Epithelial cell of prostate (primary cell): ENCODE results near the gene MTFMT.
"Not testable (repeated sequence)": the region's sequence is repeated elsewhere in the genome, so short reads cannot be mapped to it uniquely, and the experiment has no call there.

ENCODE experiments used
- DNase-seq: peaks from one replicate; pipeline ENCODE4 v3.0.0-alpha.2; 2011; ENCODE audit warnings: low read depth, low spot score
- H3K27ac ChIP-seq: fragments of 450-650 bp; 2 replicates; pipeline ENCODE4 v1.5.1; 2017; ENCODE audit warnings: mild to moderate bottlenecking

The MTFMT gene

DNA sequence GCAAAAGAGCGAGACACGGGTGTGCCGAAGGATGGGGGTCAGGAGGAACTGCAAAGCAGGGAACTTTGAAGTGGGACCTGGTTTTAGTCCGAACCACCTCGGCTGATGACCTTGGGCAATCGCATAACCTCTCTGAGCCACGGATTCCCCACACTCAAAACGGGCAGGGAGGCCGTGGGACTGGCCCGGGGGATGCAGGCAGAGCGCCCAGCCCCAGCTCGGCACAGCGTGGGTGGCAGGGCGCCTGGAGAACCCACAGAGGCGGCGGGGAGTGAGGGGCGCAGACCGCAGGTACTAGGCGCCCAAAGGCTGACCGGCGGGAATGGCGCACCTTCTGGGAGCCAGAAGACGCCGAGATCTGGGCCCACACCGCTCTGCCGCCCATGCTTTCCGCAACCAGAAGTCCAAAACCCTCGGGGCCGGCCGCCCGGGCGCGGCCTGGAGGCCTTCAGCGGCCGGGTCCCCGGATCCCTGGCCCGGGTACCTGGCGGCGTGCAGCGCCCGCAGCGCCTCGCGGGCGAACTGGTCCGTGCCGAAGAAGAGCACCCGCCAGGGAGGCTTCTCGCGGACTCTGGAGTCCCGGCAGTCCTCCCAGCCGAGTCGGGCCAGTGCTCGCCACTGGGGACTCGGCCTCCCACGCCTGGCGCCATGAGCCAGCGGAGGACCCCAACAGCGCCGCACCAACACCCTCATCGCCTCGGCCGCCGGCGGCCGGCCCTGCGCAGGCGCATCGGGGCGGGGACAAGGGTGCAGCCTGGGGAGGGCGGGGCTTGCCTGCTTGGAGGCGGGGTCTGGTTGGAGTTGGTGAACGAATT is at the start of gene MTFMT:
TSS of gene MTFMT (minus strand) at position 719 of the 815 bp plus-strand sequence. CDS start at position 693, 26 bp downstream.
- no peak within 1 kb of the TSS for H3K27ac ChIP-seq
- DNase-seq, result no peak

DNA sequence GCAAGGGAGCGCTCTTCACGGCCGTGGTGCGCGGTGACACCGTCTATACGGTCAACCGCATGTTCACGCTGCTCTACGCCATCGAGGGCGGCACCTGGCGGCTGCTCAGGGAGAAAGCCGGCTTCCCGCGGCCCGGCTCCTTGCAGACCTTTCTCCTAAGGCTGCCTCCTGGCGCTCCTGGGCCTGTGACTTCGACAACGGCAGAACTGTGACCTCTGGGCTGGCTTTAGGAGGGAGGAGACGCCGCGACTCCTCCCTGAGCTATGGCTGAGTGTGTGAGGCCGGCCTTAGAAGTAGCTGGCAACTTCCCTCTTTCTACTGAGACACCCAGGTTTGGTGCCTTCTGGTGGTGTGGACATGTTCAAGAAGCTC is 48.5 kb upstream of the MTFMT start:
- no peak overlapping the region for H3K27ac ChIP-seq
- no peak for DNase-seq

DNA sequence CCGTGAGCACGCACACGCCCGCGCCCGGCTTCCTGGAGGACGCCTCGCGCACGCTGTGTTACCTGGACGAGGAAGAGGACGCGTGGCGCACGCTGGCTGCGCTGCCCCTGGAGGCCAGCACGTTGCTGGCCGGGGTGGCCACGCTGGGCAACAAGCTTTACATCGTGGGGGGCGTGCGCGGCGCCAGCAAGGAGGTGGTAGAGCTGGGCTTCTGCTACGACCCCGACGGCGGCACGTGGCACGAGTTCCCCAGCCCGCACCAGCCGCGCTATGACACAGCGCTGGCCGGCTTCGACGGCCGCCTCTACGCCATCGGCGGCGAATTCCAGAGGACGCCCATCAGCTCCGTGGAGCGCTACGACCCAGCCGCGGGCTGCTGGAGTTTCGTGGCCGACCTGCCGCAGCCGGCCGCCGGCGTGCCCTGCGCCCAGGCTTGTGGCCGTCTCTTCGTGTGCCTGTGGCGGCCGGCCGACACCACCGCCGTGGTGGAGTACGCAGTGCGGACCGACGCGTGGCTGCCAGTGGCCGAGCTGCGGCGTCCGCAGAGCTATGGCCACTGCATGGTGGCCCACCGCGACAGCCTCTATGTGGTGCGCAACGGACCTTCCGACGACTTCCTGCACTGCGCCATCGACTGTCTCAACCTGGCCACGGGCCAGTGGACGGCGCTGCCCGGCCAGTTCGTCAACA is 48.0 kb upstream of the MTFMT start:
- DNase-seq, result no peak
- H3K27ac ChIP-seq, result no peak overlapping the region

DNA sequence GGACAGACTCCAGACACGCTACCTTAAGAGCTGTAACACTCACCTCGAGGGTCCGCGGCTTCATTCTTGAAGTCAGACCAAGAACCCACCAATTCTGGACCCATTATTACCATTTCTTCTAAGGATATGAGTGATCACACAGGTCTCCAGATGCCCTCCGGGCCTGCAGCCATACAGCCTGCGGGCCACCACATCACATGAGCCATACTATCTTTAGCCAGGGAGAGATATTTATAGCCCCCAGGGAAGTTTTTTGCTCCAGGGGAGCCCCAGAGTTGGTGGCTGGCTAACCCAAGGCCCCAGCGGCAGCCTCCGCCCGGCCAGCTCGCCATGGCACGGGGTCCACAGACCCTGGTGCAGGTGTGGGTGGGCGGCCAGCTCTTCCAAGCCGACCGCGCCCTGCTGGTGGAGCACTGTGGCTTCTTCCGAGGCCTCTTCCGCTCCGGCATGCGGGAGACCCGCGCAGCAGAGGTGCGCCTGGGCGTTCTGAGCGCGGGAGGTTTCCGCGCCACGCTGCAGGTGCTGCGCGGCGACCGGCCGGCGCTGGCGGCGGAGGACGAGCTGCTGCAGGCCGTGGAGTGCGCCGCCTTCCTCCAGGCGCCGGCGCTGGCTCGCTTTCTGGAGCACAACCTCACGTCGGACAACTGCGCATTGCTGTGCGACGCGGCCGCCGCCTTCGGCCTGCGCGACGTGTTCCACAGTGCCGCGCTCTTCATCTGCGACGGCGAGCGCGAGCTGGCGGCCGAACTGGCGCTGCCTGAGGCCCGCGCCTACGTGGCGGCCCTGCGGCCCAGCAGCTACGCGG is 47.2 kb upstream of the MTFMT start, which contains the start of gene KBTBD13:
TSS of gene KBTBD13 (plus strand) at position 261 of the 805 bp plus-strand sequence. CDS start at position 331, 70 bp downstream.
- no peak for DNase-seq
- H3K27ac ChIP-seq, result no peak within 1 kb of the TSS

DNA sequence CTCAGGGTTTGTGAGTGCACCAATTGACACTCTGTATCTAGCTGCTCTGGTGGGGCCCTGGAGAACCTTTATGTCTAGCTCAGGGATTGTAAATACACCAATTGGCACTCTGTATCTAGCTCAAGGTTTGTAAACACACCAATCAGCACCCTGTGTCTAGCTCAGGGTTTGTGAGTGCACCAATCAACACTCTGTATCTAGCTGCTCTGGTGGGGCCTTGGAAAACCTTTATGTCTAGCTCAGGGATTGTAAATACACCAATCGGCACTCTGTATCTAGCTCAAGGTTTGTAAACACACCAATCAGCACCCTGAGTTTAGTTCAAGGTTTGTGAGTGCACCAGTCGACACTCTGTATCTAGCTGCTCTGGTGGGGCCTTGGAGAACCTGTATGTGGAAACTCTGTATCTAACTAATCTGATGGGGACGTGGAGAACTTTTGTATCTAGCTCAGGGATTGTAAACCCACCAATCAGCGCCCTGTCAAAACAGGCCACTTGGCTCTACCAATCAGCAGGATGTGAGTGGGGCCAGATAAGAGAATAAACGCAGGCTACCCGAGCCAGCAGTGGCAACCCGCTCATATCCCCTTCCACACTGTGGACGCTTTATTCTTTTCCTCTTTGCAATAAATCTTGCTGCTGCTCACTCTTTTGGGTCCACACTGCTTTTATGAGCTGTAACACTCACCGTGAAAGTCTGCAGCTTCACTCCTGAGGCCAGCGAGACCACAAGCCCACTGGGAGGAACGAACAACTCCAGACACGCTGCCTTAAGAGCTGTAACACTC is 46.4 kb upstream of the MTFMT start:
- H3K27ac ChIP-seq, DNase-seq: not testable (repeated sequence)

DNA sequence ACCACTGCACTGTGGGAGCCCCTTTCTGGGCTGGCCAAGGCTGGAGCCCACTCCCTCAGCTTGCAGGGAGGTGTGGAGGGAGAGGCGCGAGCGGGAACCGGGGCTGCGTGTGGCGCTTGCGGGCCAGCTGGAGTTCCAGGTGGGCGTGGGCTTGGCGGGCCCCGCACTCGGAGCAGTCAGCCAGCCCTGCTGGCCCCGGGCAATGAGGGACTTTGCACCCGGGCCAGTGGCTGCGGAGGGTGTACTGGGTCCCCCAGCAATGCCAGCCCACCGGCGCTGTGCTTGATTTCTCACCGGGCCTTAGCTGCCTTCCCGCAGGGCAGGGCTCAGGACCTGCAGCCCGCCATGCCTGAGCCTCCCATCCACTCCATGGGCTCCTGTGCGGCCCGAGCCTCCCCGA is 45.5 kb upstream of the MTFMT start:
- not testable (repeated sequence) for DNase-seq, H3K27ac ChIP-seq

DNA sequence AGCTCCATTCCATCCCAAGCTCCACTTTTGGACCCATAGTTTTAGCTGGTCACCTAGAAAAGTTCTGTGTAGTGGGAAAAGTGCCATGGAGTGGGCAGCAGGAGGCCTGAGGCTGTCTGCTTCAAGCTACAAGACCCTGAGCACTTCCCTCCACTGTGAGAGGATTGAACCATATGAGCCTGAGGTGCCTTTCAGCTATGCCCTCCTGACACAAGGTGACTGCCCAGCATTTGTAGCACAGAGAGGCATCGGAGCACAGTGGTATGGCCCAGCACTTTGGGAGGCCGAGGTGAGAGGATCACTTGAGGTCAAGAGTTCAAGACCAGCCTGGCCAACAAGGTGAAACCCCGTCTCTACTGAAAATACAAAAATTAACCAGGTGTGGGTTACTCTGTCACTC is 43.2 kb upstream of the MTFMT start:
- no peak overlapping the region for H3K27ac ChIP-seq
- no peak for DNase-seq

DNA sequence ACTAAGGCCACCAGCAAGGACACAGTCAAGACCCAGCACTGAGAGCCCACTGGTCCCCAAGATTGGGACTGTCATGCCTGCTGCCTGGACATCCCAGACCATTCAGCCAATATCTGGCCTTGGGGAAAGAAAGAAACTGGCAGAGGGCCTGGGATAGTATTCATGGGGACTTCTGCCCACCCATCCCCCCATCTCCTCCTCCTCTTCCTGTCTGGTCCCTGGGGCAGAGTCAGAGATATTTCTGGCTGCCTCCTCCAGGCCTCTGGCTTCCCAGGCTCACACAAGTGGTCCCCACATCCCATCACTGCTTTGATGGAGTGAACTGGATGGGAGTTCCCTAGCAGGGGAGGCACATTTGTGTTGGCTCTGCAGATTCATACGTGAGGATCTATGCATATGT is 42.6 kb upstream of the MTFMT start:
- DNase-seq, result no peak
- no peak overlapping the region for H3K27ac ChIP-seq

DNA sequence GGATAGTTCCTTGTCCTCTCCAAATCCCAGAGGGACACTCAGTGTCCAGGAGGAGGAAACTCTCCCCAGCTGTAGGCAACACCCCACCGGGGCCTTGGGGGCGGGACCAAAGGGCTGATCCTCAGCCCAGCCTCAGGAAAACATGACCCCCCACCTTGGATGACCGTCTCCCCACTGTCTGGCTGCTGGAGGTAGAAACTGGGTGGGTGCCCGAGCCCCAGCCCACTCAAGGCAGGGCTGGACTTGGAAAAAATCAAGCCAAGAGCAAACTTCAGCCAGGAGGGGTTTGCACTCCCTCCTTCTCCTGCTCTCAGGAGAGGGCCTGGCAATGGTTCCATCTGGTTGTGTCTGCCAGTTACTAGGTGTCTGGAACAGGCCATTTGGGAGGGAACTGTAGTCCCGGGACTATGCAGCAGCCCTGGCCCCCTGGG is 42.0 kb upstream of the MTFMT start:
- H3K27ac ChIP-seq, result no peak overlapping the region
- no peak for DNase-seq

DNA sequence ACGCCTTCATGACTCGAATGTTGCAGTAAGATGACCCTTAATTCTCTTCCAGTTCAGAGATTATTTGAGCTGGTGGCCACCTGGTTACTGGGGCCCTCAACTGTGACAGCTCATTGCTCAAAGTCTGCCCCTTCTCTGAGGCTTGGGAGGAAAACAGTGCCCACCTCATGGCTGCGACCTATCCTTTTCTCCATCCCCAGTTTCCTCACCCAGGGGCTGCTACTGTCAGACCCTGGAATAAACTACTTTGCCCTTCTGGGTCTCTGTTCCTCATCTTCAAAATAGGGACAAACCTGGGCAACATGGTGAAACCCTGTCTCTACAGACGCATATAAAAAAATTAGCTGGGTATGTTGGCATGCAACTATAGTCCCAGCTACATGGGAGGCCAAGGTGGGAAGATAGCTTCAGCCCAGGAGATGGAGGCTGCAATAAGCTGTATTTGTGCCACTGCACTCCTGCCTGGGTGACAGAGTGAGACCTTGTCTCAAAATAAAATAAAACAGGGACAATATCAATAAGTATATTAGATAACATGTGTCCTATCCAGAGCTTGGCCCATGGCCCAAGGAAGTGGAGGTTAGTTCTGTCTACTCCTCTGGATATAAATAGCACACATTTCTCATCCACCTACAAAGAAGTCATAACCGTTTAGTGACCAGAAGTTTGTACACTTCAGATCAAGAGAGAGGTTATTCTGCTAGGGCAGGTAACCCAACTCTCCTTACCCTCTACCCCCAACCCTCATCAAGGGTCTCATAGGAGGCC is 40.5 kb upstream of the MTFMT start:
- DNase-seq, result no peak
- H3K27ac ChIP-seq, result no peak overlapping the region

DNA sequence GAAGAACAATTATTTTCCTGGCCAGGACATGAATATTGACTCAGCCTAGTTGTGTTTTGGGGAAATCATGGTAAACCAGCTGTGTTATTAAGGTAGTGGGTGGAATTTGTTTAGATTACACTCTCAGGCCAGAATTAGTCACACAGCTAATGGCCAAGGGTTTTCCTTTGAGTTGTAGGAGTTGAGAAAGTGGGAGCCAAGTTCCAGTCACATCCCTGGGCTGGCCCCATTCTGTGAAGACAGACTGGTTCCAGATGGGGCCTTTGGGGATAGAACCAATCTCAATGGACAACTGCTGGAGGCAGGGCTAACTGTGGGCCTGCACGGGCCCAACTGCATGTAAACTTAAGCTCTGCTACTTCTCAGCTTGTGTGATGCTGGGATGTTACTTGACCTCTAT is 39.7 kb upstream of the MTFMT start:
- H3K27ac ChIP-seq, result no peak overlapping the region
- DNase-seq, result no peak

DNA sequence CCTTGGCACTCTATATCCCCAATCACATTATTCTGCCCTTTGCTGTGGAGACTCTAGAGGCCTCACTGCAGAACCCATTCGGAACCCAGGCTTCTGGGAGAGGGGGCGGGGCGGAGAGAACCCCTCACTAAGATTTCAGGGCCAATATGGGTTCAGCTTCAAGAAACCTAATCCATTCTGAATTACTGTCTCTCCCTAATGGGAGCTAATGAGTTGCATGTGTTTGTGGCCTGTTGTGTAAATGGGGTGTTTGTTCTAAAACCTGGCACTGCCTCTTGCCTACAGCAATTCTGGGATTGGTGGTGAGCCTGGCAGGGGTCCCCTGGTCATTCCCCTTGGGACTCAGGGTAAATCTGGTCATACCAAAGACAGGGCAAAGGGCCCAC is 39.0 kb upstream of the MTFMT start:
- no peak for DNase-seq
- no peak overlapping the region for H3K27ac ChIP-seq

DNA sequence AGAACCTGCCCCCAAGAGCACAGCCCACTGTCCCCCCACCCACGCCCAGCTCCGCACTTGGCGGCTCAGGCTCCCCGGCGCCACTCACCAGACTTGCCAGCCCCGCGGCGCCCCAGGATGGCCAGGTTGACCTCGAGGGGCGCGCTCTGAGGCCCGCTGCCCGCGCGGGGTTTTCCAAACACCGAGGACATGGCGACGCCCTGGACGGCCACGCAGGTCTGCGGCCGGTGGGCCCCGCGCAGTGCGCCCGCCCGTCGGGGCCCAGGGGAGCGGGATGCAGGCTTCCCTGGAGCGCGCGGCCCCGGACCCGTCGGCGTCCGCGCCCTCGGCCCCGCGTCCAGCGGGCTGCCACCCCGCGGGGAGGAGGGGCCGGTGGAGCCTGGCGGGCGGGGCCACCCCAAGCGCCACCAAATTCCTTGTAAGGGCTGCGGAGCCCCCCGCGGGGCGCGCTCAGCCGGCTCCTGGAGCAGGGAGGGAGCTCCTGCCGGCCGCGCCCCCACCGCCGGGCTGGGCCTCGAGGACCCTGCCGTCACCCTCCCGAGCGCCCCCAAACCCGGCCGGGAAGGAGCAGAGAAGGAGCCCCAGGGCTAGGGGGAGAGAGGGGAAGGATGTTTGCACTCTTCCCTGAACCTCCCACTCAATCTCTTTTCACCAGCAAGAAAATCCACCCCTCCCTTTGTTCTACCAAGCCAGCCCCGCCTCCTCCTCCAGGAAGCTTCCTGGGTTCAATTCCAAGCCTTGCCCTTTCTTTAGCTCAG is 38.4 kb upstream of the MTFMT start, which contains the start of gene RASL12:
TSS of gene RASL12 (minus strand) at position 347 of the 758 bp plus-strand sequence. CDS start at position 191, 156 bp downstream.
- H3K27ac ChIP-seq, result no peak within 1 kb of the TSS
- no peak for DNase-seq

DNA sequence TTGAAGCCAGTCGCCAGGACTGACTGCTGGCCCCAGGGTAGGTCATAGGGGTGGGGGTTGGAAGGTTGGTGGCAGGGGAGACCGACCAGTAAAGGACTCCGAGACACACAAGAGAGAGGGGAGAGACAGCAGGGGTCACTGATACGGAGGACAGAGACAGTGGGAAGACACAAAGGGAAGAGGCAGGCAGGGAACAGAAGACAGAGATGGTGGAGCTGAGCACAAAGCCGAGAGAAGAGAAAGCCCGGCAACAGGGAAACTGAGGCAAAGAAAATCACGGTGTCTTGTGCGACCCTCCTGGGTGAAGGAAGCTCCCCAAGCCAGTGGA is 37.8 kb upstream of the MTFMT start:
- no peak overlapping the region for H3K27ac ChIP-seq

DNA sequence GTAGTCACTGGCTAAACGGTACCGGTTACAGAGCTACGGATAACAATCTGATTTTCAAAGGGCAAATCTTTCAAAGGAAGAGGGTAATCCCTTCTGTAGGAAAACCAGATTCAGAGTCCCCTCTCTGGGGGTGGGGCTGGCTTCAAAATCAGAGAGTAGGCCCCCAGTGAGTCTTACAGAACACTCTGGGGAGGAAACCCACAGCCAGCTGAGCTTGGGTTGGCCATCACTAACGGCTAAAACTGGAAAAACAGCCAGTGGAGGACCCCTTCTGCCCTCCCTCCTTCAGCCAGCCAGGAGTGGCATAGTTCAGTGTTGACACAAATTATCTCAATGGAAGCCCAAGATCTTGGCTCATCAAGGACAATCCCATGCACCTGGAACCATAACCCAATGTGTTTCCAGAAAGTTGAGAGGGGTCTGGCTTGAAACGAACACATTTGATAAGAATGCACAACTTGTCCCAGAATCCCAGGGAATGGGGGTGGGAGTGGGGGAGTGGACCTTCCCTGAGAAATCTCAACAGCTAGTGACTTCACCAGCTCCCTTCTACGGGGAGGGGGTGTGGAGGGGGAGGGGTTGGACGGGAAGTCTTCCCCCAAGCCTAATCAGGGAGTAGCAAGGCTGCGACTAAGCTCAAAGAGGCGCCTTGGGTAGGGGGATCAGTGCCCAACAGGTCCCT is 37.3 kb upstream of the MTFMT start:
- no peak for DNase-seq

More for the DNA sequence above, 37.8 kb upstream of the MTFMT start:
- no peak for DNase-seq

DNA sequence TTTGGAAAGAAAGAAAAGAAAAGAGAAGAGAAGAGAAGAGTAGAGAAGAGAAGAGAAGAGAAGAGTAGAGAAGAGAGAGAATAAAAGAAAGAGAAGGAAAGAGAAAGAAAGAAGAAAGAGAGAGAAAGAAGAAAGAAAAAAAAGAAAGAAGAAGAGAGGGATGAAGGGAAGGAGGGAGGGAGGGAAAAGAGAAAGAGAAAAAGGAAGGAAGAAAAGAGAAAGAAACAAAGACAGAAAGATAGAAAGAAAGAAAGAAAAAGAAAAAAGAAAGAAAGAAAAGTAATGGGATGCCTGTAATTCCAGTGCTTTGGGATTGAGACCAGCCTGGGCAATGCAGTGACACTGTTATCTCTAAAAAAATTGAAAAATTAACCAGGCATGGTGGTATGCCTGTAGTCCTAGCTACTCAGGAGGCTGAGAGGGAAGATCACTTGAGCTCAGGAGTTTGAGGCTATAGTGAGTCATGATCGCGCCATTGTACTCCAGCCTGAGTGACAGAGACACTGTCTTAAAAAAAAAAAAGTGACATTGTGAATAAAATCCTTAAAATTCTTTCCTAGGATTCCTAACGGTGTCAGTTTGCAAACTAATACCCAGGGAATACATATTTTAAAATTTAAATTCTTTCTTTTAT is 36.7 kb upstream of the MTFMT start:
- no peak for DNase-seq
- H3K27ac ChIP-seq, result no peak overlapping the region

More for the DNA sequence above, 37.3 kb upstream of the MTFMT start:
- H3K27ac ChIP-seq, result no peak overlapping the region

DNA sequence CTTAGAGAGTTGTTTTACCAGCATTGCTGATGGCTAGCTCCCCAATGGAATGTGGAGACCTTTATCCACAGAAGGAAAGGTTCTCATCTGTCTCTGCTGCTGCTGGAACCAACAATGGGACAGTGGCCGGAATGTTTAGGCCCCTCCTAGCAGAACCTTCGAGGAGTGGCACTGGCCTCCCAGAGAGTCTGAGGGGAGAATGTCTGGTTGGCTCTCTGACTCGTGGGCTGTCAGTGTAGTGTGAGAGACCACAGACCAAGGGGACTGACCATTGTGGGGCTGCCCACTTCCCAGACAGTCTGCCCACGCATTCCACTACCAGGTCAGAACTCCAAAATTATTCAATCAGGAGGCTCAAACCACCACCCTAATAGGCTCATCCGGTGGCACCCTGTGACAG is 33.3 kb upstream of the MTFMT start:
- H3K27ac ChIP-seq, result no peak overlapping the region
- no peak for DNase-seq

DNA sequence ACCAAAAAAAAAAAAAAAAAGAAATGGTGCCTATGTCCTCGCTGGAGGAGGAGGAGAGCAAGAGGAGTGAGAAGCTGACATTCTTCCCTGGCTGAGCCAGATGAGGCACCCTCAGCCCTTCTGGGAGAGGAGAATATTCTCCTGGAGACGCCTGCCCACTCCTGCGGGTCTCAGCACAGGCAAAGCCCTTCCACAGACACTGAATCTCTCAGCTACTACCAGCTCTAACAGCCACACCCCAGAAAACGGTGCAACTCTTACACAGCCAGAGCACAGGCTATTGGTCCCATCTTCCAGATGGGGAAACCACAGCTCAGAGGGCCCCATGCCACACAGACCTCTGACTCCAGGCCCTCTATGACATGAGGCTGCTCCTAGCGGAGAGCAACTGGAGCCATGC is 32.6 kb upstream of the MTFMT start:
- no peak for DNase-seq
- H3K27ac ChIP-seq, result no peak overlapping the region
